ENCODE results near the gene RPA3.

- TF ChIP-seq POLR2AphosphoS5 (IDR thresholded peaks at IDR 0.05) (no peak), POLR2A (IDR thresholded peaks at IDR 0.05) (no peak)
- TF ChIP-seq, protein P1, sequence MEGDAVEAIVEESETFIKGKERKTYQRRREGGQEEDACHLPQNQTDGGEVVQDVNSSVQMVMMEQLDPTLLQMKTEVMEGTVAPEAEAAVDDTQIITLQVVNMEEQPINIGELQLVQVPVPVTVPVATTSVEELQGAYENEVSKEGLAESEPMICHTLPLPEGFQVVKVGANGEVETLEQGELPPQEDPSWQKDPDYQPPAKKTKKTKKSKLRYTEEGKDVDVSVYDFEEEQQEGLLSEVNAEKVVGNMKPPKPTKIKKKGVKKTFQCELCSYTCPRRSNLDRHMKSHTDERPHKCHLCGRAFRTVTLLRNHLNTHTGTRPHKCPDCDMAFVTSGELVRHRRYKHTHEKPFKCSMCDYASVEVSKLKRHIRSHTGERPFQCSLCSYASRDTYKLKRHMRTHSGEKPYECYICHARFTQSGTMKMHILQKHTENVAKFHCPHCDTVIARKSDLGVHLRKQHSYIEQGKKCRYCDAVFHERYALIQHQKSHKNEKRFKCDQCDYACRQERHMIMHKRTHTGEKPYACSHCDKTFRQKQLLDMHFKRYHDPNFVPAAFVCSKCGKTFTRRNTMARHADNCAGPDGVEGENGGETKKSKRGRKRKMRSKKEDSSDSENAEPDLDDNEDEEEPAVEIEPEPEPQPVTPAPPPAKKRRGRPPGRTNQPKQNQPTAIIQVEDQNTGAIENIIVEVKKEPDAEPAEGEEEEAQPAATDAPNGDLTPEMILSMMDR (IDR thresholded peaks at IDR 0.05): no peak
Observed at GRCh38 chr7:7688956-7689355, 29.5 kb downstream of the RPA3 start.

Data from gastroesophageal sphincter (tissue), 3 donors.